Fibroblast of lung (primary cell): Measurements from ENCODE around the gene WDR93. TPM values are rescaled to one million over a fixed set of nuclear protein-coding genes. Genes with fewer than 3 reads are reported as not detected.

Experiments
- DNase-seq, 2 donors: peaks; one replicate each; pipeline versions ENCODE4 v3.0.0 to v3.0.0-alpha.2; 2010; ENCODE audit warnings: low read depth in 2 of 2
- H2AFZ ChIP-seq: 2 replicates; pipeline ENCODE4 v1.5.1; 2012; ENCODE audit warnings: low read length, control low read depth, inconsistent platforms
- H3K27ac ChIP-seq: 2 replicates; pipeline ENCODE4 v1.5.1; 2011; ENCODE audit warnings: low read length, control low read depth; ENCODE audit not compliant: insufficient read depth
- H3K27me3 ChIP-seq: 2 replicates; pipeline ENCODE4 v1.5.1; 2011; ENCODE audit warnings: mild to moderate bottlenecking, low read length; ENCODE audit not compliant: control insufficient read depth, insufficient read depth
- H3K36me3 ChIP-seq: 2 replicates; pipeline ENCODE4 v1.5.1; 2011; ENCODE audit warnings: low read length; ENCODE audit not compliant: control insufficient read depth, insufficient read depth
- H3K4me1 ChIP-seq: 2 replicates; pipeline ENCODE4 v1.5.1; 2011; ENCODE audit warnings: low read length; ENCODE audit not compliant: control insufficient read depth, insufficient read depth; ENCODE audit errors: extremely low read depth
- H3K4me2 ChIP-seq: 2 replicates; pipeline ENCODE4 v1.5.1; 2011; ENCODE audit warnings: low read length, control low read depth; ENCODE audit not compliant: insufficient read depth; ENCODE audit errors: extremely low read depth
- H3K4me3 ChIP-seq, 4 experiments: fragments of 200-600 bp in 1 of 4; sonication (generic) in 1 of 4; replicated peaks in 1 of 4; 2 replicates each; pipeline ENCODE4 v1.5.1; 2011 to 2016; ENCODE audit warnings: low read length in 4 of 4, low read depth in 3 of 4, mild to moderate bottlenecking in 3 of 4, control low read depth in 2 of 4, inconsistent platforms in 1 of 4, mixed read lengths in 1 of 4; ENCODE audit not compliant: insufficient read depth in 1 of 4; ENCODE audit errors: control extremely low read depth in 1 of 4
- H3K79me2 ChIP-seq: 2 replicates; pipeline ENCODE4 v1.5.1; 2012; ENCODE audit warnings: mild to moderate bottlenecking, low read length, inconsistent platforms; ENCODE audit not compliant: control insufficient read depth, insufficient read depth
- H3K9ac ChIP-seq: 2 replicates; pipeline ENCODE4 v1.5.1; 2011; ENCODE audit warnings: mild to moderate bottlenecking, low read length, control low read depth; ENCODE audit not compliant: insufficient read depth
- H3K9me3 ChIP-seq: 2 replicates; pipeline ENCODE4 v1.5.1; 2012; ENCODE audit warnings: low read depth, low read length; ENCODE audit not compliant: control insufficient read depth, insufficient read depth
- H4K20me1 ChIP-seq: 2 replicates; pipeline ENCODE4 v1.5.1; 2011; ENCODE audit warnings: low read length; ENCODE audit not compliant: control insufficient read depth, insufficient read depth; ENCODE audit errors: extremely low read depth
- EZH2 ChIP-seq: IDR thresholded peaks from 2 replicates; pipeline ENCODE4 v1.5.1; 2012; ENCODE audit warnings: low read length, control low read depth, mild to moderate bottlenecking; ENCODE audit errors: missing control alignments
- polyA plus RNA-seq, 2 donors: library from polyadenylated mRNA; depleted of rRNA in 1 of 2; stranded (reverse) in 1 of 2; unstranded in 1 of 2; fragments of >200 nt; gene quantifications; 2 replicates each; pipeline ENCODE4 v1.2.1, GENCODE V29; 2011 to 2012; ENCODE audit warnings: missing spikeins in 1 of 2
- total RNA-seq: library from RNA; depleted of rRNA; stranded (reverse); fragments of >200 nt; gene quantifications from 2 replicates; pipeline ENCODE4 v1.2.1, GENCODE V29; 2014
- TF ChIP-seq, protein P1 (sequence below), 2 donors: IDR thresholded peaks in 1 of 2; conservative IDR thresholded peaks in 1 of 2; 1 replicate in 1 of 2; 2 replicates in 1 of 2; pipeline ENCODE4 v1.5.1; 2011 to 2012; ENCODE audit warnings: low read length in 2 of 2, control low read depth in 1 of 2, inconsistent platforms in 1 of 2, low read depth in 1 of 2, mild to moderate bottlenecking in 1 of 2

Gene WDR93
- total and polyA plus RNA-seq, 2 donors (not counting 1 experiment from before 2014, with no cell fraction given) = 0.14 to 0.17 TPM

DNA sequence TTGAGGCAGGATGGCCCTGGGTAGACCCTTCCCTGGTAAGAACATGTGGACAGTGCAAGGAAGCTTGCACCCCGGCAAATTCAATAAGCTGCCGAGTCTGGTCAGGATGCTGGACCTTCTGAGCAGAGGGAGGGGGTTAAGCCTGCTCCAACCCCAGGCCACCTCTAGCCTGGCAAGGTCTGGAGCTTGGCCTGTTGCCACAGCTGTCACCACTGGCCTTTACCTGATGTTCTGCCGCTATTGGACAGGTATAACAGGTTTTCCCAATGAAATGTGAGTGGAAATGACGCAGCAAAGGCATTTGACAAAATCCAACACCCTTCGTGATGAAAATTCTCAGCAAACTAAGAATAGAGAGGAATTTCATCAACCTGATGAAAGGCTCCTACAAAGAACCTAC lies 61.1 kb downstream of the WDR93 start:
- H3K4me3 ChIP-seq = no peak overlapping the region
- H3K36me3 ChIP-seq = no peaks in the 10 kb centered on the region
- no peaks in the 10 kb centered on the region for H3K79me2 ChIP-seq
- no peak overlapping the region for H3K4me2 ChIP-seq
- no peak overlapping the region for H2AFZ ChIP-seq
- peaks cover 13% of the 10 kb centered on the region for H3K27me3 ChIP-seq
- TF ChIP-seq, protein P1, sequence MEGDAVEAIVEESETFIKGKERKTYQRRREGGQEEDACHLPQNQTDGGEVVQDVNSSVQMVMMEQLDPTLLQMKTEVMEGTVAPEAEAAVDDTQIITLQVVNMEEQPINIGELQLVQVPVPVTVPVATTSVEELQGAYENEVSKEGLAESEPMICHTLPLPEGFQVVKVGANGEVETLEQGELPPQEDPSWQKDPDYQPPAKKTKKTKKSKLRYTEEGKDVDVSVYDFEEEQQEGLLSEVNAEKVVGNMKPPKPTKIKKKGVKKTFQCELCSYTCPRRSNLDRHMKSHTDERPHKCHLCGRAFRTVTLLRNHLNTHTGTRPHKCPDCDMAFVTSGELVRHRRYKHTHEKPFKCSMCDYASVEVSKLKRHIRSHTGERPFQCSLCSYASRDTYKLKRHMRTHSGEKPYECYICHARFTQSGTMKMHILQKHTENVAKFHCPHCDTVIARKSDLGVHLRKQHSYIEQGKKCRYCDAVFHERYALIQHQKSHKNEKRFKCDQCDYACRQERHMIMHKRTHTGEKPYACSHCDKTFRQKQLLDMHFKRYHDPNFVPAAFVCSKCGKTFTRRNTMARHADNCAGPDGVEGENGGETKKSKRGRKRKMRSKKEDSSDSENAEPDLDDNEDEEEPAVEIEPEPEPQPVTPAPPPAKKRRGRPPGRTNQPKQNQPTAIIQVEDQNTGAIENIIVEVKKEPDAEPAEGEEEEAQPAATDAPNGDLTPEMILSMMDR (conservative IDR thresholded peaks at IDR 0.05 in 1 of 2, IDR thresholded peaks at IDR 0.05 in 1 of 2; ENCODE audit: low read depth in 1 of 2, low read length in 2 of 2) = no peak
- TF ChIP-seq EZH2 = no peak
- DNase-seq = no peak
- no peaks in the 10 kb centered on the region for H3K9me3 ChIP-seq
- no peak overlapping the region for H3K27ac ChIP-seq
- peaks cover 4% of the 10 kb centered on the region for H3K4me1 ChIP-seq
- no peak overlapping the region for H3K9ac ChIP-seq
- no peaks in the 10 kb centered on the region for H4K20me1 ChIP-seq

DNA sequence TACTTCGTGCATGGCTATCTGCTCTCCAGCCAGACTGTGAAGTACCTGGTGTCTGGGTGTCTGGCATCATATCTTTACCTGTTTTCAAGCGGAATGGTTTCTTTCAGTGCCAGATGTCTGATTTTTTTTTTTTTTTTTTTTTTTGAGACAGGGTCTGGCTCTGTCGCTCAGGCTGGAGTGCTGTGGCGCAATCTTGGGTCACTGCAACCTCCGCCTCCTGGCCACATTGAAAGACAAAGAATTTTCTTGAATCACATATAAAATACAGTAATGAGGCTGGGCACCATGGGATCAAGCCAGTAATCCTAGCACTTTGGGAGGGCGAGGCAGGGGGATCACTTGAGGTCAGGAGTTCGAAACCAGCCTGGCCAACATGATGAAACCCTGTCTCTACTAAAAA lies 63.2 kb downstream of the WDR93 start:
- Histone ChIP-seq H3K9me3 (no peaks in the 10 kb centered on the region), H3K27me3 (peaks cover 5% of the 10 kb centered on the region), H3K4me2 (no peak overlapping the region), H3K36me3 (no peaks in the 10 kb centered on the region), H4K20me1 (no peaks in the 10 kb centered on the region), H3K4me3 (no peak overlapping the region), H3K27ac (no peak overlapping the region), H3K9ac (no peak overlapping the region), H3K79me2 (no peaks in the 10 kb centered on the region), H3K4me1 (peaks cover 4% of the 10 kb centered on the region), H2AFZ (no peak overlapping the region)
- no peak for DNase-seq
- no peak for TF ChIP-seq EZH2
- TF ChIP-seq, protein P1 (conservative IDR thresholded peaks at IDR 0.05 in 1 of 2, IDR thresholded peaks at IDR 0.05 in 1 of 2; ENCODE audit: low read depth in 1 of 2, low read length in 2 of 2) = no peak

DNA sequence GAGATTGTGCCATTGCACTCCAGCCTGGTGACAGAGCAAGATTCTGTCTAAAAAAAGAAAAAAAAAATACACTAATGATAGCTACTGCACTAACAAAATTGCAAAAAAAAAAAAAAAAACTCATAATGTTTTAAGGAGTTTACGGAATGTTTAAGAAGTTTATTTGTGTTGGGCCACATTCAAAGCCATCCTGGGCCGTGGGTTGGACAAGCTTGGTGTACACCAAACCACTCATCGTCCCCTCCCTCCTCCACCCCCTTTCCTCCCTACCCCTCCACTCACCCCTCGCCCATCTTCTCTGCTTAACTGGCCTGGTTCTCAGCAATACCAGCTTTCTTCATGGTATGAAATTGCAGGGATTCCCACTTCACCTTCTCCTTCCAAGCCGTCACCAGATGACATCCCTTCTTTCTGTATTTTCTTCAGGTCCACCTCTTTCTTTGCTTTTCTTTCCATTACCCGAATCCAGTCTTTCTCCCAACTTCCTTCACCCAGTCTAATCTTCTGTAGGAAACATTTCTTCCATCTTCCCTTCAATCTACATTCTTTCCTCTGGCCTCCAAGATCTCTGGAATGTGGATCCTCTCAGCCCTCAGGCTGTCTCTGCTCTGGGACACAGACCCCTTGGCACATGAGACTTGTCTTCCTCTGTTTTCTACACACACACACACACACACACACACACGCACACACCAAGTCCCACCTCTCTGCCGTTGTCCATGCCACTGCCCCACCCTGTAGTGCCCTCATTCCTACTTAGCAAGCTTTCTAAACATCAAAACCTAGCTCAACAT lies 63.9 kb downstream of the WDR93 start:
- H3K27me3 ChIP-seq = peaks cover under 1% of the 10 kb centered on the region
- no peak overlapping the region for H3K4me2 ChIP-seq
- no peaks in the 10 kb centered on the region for H4K20me1 ChIP-seq
- peaks cover 4% of the 10 kb centered on the region for H3K4me1 ChIP-seq
- H3K9me3 ChIP-seq = no peaks in the 10 kb centered on the region
- H3K36me3 ChIP-seq = no peaks in the 10 kb centered on the region
- no peak for DNase-seq
- TF ChIP-seq, protein P1 (conservative IDR thresholded peaks at IDR 0.05 in 1 of 2, IDR thresholded peaks at IDR 0.05 in 1 of 2; ENCODE audit: low read depth in 1 of 2, low read length in 2 of 2) = no peak
- no peak for TF ChIP-seq EZH2
- H3K4me3 ChIP-seq = no peak overlapping the region
- H3K27ac ChIP-seq = no peak overlapping the region
- no peaks in the 10 kb centered on the region for H3K79me2 ChIP-seq
- no peak overlapping the region for H3K9ac ChIP-seq
- no peak overlapping the region for H2AFZ ChIP-seq
